ENCODE measurements around the gene AGK. TPM values are rescaled to one million over a fixed set of nuclear protein-coding genes. Genes with fewer than 3 reads are reported as not detected.

The AGK gene
- total RNA-seq, 1 experiment from 2014 or later = 38.2 TPM

DNA sequence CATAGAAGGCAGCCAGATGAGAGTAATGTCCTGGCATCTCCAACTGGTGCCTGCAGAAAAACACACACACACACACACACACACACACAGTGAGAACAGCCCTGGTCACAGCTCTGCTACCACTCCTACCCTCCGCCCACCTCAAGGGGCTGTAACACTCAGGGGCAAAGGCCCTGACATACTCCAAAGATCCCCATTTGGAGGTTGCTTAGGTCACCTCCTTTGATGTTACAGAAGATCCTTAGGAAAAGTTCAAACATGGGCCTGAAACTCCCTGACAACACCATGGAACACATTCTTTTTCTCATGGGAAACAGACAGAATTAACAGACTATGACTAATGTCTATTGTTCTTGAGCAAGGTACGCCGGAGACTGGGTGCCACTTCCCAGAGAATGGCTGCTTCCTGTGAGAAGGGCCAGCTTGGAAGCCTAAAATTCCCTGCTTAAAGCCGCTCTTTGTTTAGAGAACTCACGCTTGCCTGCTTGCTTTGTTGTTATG lies 123.0 kb downstream of the AGK start:
- Histone ChIP-seq H3K27me3 (ENCODE audit: low read length) (no peaks in the 10 kb centered on the region), H3K27ac (ENCODE audit: low read length) (peak overlapping the region; percentile 82), H3K4me3 (ENCODE audit: low read length) (no peak overlapping the region), H3K9me2 (replicated peaks; ENCODE audit: low read length) (no peaks in the 10 kb centered on the region), H3K79me2 (ENCODE audit: low read length) (no peaks in the 10 kb centered on the region), H4K20me1 (ENCODE audit: low read length) (no peaks in the 10 kb centered on the region), H3K9me3 (ENCODE audit: low read length) (no peaks in the 10 kb centered on the region), H3K36me3 (ENCODE audit: low read depth, low read length) (no peaks in the 10 kb centered on the region; the same call in 1 of the 2 replicates), H2AFZ (ENCODE audit: low read length) (no peak overlapping the region), H3K9ac (ENCODE audit: low read length) (peak overlapping the region; percentile 55), H3F3A (ENCODE audit: low read length, unreplicated experiment) (no peaks in the 10 kb centered on the region), H3K4me1 (ENCODE audit: insufficient read depth, low read length) (peaks cover 29% of the 10 kb centered on the region), H3K4me2 (ENCODE audit: low read length) (peak overlapping the region; percentile 31; the same call in 1 of the 2 replicates)
- intact Hi-C loops (cut with micrococcal nuclease) = no loop called here
- no peak for TF ChIP-seq EZH2phosphoT487 (IDR thresholded peaks at IDR 0.05; ENCODE audit: borderline replicate concordance, low read length)
- TF ChIP-seq, protein P1, sequence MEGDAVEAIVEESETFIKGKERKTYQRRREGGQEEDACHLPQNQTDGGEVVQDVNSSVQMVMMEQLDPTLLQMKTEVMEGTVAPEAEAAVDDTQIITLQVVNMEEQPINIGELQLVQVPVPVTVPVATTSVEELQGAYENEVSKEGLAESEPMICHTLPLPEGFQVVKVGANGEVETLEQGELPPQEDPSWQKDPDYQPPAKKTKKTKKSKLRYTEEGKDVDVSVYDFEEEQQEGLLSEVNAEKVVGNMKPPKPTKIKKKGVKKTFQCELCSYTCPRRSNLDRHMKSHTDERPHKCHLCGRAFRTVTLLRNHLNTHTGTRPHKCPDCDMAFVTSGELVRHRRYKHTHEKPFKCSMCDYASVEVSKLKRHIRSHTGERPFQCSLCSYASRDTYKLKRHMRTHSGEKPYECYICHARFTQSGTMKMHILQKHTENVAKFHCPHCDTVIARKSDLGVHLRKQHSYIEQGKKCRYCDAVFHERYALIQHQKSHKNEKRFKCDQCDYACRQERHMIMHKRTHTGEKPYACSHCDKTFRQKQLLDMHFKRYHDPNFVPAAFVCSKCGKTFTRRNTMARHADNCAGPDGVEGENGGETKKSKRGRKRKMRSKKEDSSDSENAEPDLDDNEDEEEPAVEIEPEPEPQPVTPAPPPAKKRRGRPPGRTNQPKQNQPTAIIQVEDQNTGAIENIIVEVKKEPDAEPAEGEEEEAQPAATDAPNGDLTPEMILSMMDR (conservative IDR thresholded peaks at IDR 0.05; ENCODE audit: low read depth, low read length) = no peak
- no peak for TF ChIP-seq EZH2 (IDR thresholded peaks at IDR 0.05; ENCODE audit: low read length, unreplicated experiment)
- no TSS peak for BruUV-seq (replicated peaks)
- DNase-seq (peak; percentile 40), ATAC-seq (peak; percentile 73)
- POLR2A ChIA-PET (ENCODE audit: unreplicated experiment) = no interaction called here
- CTCF ChIA-PET = no interaction called here

GRCh38 chr7:141674702-141675101 lies 123.5 kb downstream of the AGK start:
- Histone ChIP-seq H3F3A (ENCODE audit: low read length, unreplicated experiment) (no peaks in the 10 kb centered on the region), H3K9me2 (replicated peaks; ENCODE audit: low read length) (no peaks in the 10 kb centered on the region), H3K27me3 (ENCODE audit: low read length) (no peaks in the 10 kb centered on the region), H3K4me3 (ENCODE audit: low read length) (no peak overlapping the region), H3K36me3 (ENCODE audit: low read depth, low read length) (no peaks in the 10 kb centered on the region; the same call in 1 of the 2 replicates), H3K27ac (ENCODE audit: low read length) (peak overlapping the region; percentile 82), H3K79me2 (ENCODE audit: low read length) (no peaks in the 10 kb centered on the region), H3K9ac (ENCODE audit: low read length) (peak overlapping the region; percentile 55; the same call in 1 of the 2 replicates), H4K20me1 (ENCODE audit: low read length) (no peaks in the 10 kb centered on the region), H2AFZ (ENCODE audit: low read length) (no peak overlapping the region), H3K4me1 (ENCODE audit: insufficient read depth, low read length) (peaks cover 29% of the 10 kb centered on the region), H3K9me3 (ENCODE audit: low read length) (no peaks in the 10 kb centered on the region), H3K4me2 (ENCODE audit: low read length) (no peak overlapping the region)
- DNase-seq (no peak), ATAC-seq (no peak)
- no TSS peak for BruUV-seq (replicated peaks)
- TF ChIP-seq EZH2phosphoT487 (IDR thresholded peaks at IDR 0.05; ENCODE audit: borderline replicate concordance, low read length) = no peak
- TF ChIP-seq, protein P1 (conservative IDR thresholded peaks at IDR 0.05; ENCODE audit: low read depth, low read length) = peak; percentile 66
- intact Hi-C loops (cut with micrococcal nuclease) = no loop called here
- ChIA-PET POLR2A (ENCODE audit: unreplicated experiment) (no interaction called here), CTCF (no interaction called here)

GRCh38 chr7:141675436-141676215 lies 124.4 kb downstream of the AGK start:
- ChIA-PET POLR2A (ENCODE audit: unreplicated experiment) (no interaction called here), CTCF (no interaction called here)
- no peaks in the 10 kb centered on the region for H3K79me2 ChIP-seq (ENCODE audit: low read length)
- H3K4me1 ChIP-seq (ENCODE audit: insufficient read depth, low read length) = peaks cover 29% of the 10 kb centered on the region
- intact Hi-C loops (cut with micrococcal nuclease) = loop anchor here (1.0 kb wide), 1 partner anchor 20 kb away; no protein-coding TSS in a partner anchor
- TF ChIP-seq EZH2phosphoT487 (IDR thresholded peaks at IDR 0.05; ENCODE audit: borderline replicate concordance, low read length) = no peak
- no peak for TF ChIP-seq EZH2 (IDR thresholded peaks at IDR 0.05; ENCODE audit: low read length, unreplicated experiment)
- TF ChIP-seq, protein P1 (conservative IDR thresholded peaks at IDR 0.05; ENCODE audit: low read depth, low read length) = no peak
- H3K9me3 ChIP-seq (ENCODE audit: low read length) = no peaks in the 10 kb centered on the region
- no peak for ATAC-seq
- H4K20me1 ChIP-seq (ENCODE audit: low read length) = no peaks in the 10 kb centered on the region
- no peak overlapping the region for H3K4me2 ChIP-seq (ENCODE audit: low read length)
- DNase-seq = no peak
- H3K27me3 ChIP-seq (ENCODE audit: low read length) = no peaks in the 10 kb centered on the region
- H3K9ac ChIP-seq (ENCODE audit: low read length) = no peak overlapping the region; the same call in 1 of the 2 replicates
- H3K4me3 ChIP-seq (ENCODE audit: low read length) = no peak overlapping the region
- no peaks in the 10 kb centered on the region; the same call in 1 of the 2 replicates for H3K36me3 ChIP-seq (ENCODE audit: low read depth, low read length)
- no peaks in the 10 kb centered on the region for H3F3A ChIP-seq (ENCODE audit: low read length, unreplicated experiment)
- no TSS peak for BruUV-seq (replicated peaks)
- H2AFZ ChIP-seq (ENCODE audit: low read length) = no peak overlapping the region
- no peaks in the 10 kb centered on the region for H3K9me2 ChIP-seq (replicated peaks; ENCODE audit: low read length)
- H3K27ac ChIP-seq (ENCODE audit: low read length) = peak overlapping the region; percentile 82
